PC-3 (cell line): ENCODE measurements around the gene CCNDBP1. TPM values are rescaled to one million over a fixed set of nuclear protein-coding genes. Genes with fewer than 3 reads are reported as not detected.

ENCODE experiments used
- ATAC-seq: fragments of 200-7000 bp; cut with Tn5 transposase; 2 replicates; pipeline ENCODE4 v1.9.1; 2020; ENCODE audit warnings: mild to moderate bottlenecking, moderate library complexity
- BruUV-seq: library from RNA; stranded (reverse); fragments of 400-500 nt; replicated peaks from 2 replicates; lab custom pipeline; 2021; lab: Mats Ljungman, UMichigan
- CTCF ChIA-PET: fragments of 300-600 bp; sonication (Branson Sonifier 250); formaldehyde crosslinking; loops from one replicate; lab custom pipeline; 2022; ENCODE audit warnings: antibody characterized with exemption; lab: Charles Lee
- POLR2A ChIA-PET: fragments of 300-600 bp; sonication (Branson Sonifier 250); formaldehyde crosslinking; loops from one replicate; lab custom pipeline; 2022; ENCODE audit warnings: antibody characterized with exemption; ENCODE audit not compliant: unreplicated experiment; lab: Charles Lee
- DNase-seq: peaks from one replicate; pipeline ENCODE4 v3.0.0-alpha.2; 2015
- H2AFZ ChIP-seq: fragments of 300-600 bp; sonication (generic); 2 replicates; pipeline ENCODE4 v1.6.0; 2016; ENCODE audit warnings: antibody characterized with exemption, low read length
- H3F3A ChIP-seq: fragments of 300-600 bp; sonication (generic); one replicate; pipeline ENCODE4 v1.6.0; 2017; ENCODE audit warnings: antibody characterized with exemption, low read length, control low read depth, mild to moderate bottlenecking; ENCODE audit not compliant: unreplicated experiment
- H3K27ac ChIP-seq: fragments of 300-600 bp; sonication (generic); 2 replicates; pipeline ENCODE4 v1.5.1; 2016; ENCODE audit warnings: mild to moderate bottlenecking, low read length
- H3K27me3 ChIP-seq: fragments of 300-600 bp; sonication (generic); 2 replicates; pipeline ENCODE4 v1.6.1; 2016; ENCODE audit warnings: low read length, mixed read lengths
- H3K36me3 ChIP-seq: fragments of 300-600 bp; sonication (generic); 2 replicates; pipeline ENCODE4 v1.6.1; 2016; ENCODE audit warnings: low read depth, mixed run types, low read length, mixed read lengths
- H3K4me1 ChIP-seq: fragments of 300-600 bp; sonication (generic); 2 replicates; pipeline ENCODE4 v1.5.1; 2016; ENCODE audit warnings: low read length; ENCODE audit not compliant: insufficient read depth
- H3K4me2 ChIP-seq: fragments of 300-600 bp; sonication (generic); 2 replicates; pipeline ENCODE4 v1.6.0; 2016; ENCODE audit warnings: low read length
- H3K4me3 ChIP-seq: fragments of 300-600 bp; sonication (generic); 2 replicates; pipeline ENCODE4 v1.5.1; 2016; ENCODE audit warnings: mild to moderate bottlenecking, low read length, mixed read lengths
- H3K79me2 ChIP-seq: fragments of 300-600 bp; sonication (generic); 2 replicates; pipeline ENCODE4 v1.6.1; 2017; ENCODE audit warnings: low read length, mixed read lengths
- H3K9ac ChIP-seq: fragments of 300-600 bp; sonication (generic); 2 replicates; pipeline ENCODE4 v1.6.0; 2016; ENCODE audit warnings: mild to moderate bottlenecking, low read length
- H3K9me2 ChIP-seq: fragments of 300-600 bp; sonication (generic); replicated peaks from 2 replicates; pipeline ENCODE4 v1.6.1; 2016; ENCODE audit warnings: mixed run types, low read length, mixed read lengths
- H3K9me3 ChIP-seq: fragments of 300-600 bp; sonication (generic); 2 replicates; pipeline ENCODE4 v1.6.1; 2016; ENCODE audit warnings: low read length, mixed read lengths
- H4K20me1 ChIP-seq: fragments of 300-600 bp; sonication (generic); 2 replicates; pipeline ENCODE4 v1.6.1; 2016; ENCODE audit warnings: low read length, mixed read lengths
- EZH2 ChIP-seq: fragments of 300-600 bp; sonication (generic); IDR thresholded peaks from one replicate; pipeline ENCODE4 v1.6.1; 2017; ENCODE audit warnings: antibody characterized with exemption, mild to moderate bottlenecking, low read length; ENCODE audit not compliant: unreplicated experiment
- EZH2phosphoT487 ChIP-seq: fragments of 300-600 bp; sonication (generic); IDR thresholded peaks from 2 replicates; pipeline ENCODE4 v1.6.1; 2018; ENCODE audit warnings: mild to moderate bottlenecking, antibody characterized with exemption, low read length, borderline replicate concordance
- intact Hi-C: fragments of 100-400 bp; cut with micrococcal nuclease; formaldehyde crosslinking; loops from 2 replicates; pipeline ENCODE4 v1.9.0; 2023
- total RNA-seq: library from RNA; depleted of rRNA; stranded (reverse); fragments of >200 nt; gene quantifications from 2 replicates; pipeline ENCODE4 v1.2.3, GENCODE V29; 2014
- TF ChIP-seq, protein P1 (sequence below): fragments of 300-600 bp; sonication (generic); conservative IDR thresholded peaks from 2 replicates; pipeline ENCODE4 v1.5.1; 2017; ENCODE audit warnings: antibody characterized with exemption, low read depth, mild to moderate bottlenecking, low read length

Gene CCNDBP1
- total RNA-seq, 1 experiment from 2014 or later = 34.3 TPM

DNA sequence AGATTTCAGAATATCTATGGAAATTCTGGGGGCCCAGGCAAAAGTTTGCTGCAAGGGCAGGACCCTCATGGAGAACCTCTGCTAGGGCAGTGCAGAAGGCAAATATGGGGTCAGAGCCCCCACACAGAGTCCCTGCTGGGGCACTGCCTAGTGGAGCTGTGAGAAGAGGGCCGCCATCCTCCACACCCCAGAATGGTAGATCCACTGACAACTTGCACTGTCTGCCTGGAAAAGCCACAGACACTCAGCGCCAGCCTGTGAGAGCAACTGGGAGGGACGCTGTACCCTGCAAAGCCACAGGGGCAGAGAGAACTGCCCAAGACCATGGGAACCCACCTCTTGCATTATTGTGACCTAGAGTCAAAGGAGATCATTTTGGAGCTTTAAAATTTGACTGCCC is 13.8 kb downstream of the CCNDBP1 start:
- Histone ChIP-seq H3K79me2 (no peaks in the 10 kb centered on the region), H3K36me3 (peaks cover 2% of the 10 kb centered on the region; the same call in 1 of the 2 replicates), H2AFZ (no peak overlapping the region), H3K4me2 (no peak overlapping the region), H3K9me2 (no peaks in the 10 kb centered on the region), H3K4me3 (no peak overlapping the region), H4K20me1 (no peaks in the 10 kb centered on the region), H3K4me1 (peaks cover 2% of the 10 kb centered on the region; the same call in 1 of the 2 replicates), H3F3A (no peaks in the 10 kb centered on the region), H3K27me3 (no peaks in the 10 kb centered on the region), H3K9ac (no peak overlapping the region), H3K9me3 (no peaks in the 10 kb centered on the region), H3K27ac (no peak overlapping the region)
- no TSS peak for BruUV-seq
- no peak for ATAC-seq
- TF ChIP-seq EZH2 = no peak
- TF ChIP-seq EZH2phosphoT487 = no peak
- TF ChIP-seq, protein P1, sequence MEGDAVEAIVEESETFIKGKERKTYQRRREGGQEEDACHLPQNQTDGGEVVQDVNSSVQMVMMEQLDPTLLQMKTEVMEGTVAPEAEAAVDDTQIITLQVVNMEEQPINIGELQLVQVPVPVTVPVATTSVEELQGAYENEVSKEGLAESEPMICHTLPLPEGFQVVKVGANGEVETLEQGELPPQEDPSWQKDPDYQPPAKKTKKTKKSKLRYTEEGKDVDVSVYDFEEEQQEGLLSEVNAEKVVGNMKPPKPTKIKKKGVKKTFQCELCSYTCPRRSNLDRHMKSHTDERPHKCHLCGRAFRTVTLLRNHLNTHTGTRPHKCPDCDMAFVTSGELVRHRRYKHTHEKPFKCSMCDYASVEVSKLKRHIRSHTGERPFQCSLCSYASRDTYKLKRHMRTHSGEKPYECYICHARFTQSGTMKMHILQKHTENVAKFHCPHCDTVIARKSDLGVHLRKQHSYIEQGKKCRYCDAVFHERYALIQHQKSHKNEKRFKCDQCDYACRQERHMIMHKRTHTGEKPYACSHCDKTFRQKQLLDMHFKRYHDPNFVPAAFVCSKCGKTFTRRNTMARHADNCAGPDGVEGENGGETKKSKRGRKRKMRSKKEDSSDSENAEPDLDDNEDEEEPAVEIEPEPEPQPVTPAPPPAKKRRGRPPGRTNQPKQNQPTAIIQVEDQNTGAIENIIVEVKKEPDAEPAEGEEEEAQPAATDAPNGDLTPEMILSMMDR = no peak
- intact Hi-C loops = no loop called here
- POLR2A ChIA-PET = no interaction called here
- CTCF ChIA-PET = no interaction called here
- DNase-seq = no peak

DNA sequence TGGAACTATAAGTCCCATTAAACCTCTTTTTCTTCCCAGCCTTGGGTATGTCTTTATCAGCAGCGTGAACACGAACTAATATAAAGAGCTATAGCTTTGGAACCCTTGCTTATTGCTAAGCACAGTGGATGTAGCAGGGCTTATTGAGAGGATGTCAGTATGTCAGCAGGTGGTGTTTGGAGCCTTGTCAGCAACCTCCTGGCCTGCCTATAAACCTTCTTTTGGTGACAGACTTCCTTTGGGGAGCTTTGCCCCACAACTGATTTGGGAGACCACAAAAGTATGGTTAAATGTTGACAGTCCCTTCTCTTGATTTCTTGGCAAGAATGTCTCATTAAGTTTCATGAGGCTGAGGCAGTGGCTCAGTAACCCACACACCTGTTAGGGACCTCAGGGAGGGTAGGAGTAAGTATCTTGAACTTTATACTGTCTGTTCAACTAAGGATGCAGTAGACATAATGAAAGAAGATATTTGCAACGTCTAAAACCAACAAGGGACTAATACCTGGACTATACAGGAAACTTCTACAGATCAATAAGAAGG is 14.8 kb downstream of the CCNDBP1 start:
- peaks cover 7% of the 10 kb centered on the region; the same call in 1 of the 2 replicates for H3K4me1 ChIP-seq
- no peak overlapping the region for H3K9ac ChIP-seq
- H3K9me2 ChIP-seq = no peaks in the 10 kb centered on the region
- no TSS peak for BruUV-seq
- ChIA-PET POLR2A (no interaction called here), CTCF (no interaction called here)
- H3K27ac ChIP-seq = no peak overlapping the region
- no peaks in the 10 kb centered on the region for H3K27me3 ChIP-seq
- H4K20me1 ChIP-seq = no peaks in the 10 kb centered on the region
- DNase-seq (no peak), ATAC-seq (no peak)
- H3K79me2 ChIP-seq = no peaks in the 10 kb centered on the region
- no peaks in the 10 kb centered on the region for H3F3A ChIP-seq
- TF ChIP-seq, protein P1 = no peak
- TF ChIP-seq EZH2 (no peak), EZH2phosphoT487 (no peak)
- intact Hi-C loops = no loop called here
- H3K9me3 ChIP-seq = no peaks in the 10 kb centered on the region
- H3K4me2 ChIP-seq = no peak overlapping the region
- no peak overlapping the region for H2AFZ ChIP-seq
- no peak overlapping the region for H3K4me3 ChIP-seq
- peaks cover 2% of the 10 kb centered on the region; the same call in 1 of the 2 replicates for H3K36me3 ChIP-seq
